Uterus (tissue), 4 donors: ENCODE measurements around the gene QKI. TPM values are rescaled to one million over a fixed set of nuclear protein-coding genes. Genes with fewer than 3 reads are reported as not detected.

Experiments used
- DNase-seq, 2 donors: peaks; one replicate each; pipeline ENCODE4 v3.0.0-alpha.2; 2019 to 2020
- H3K27ac ChIP-seq, 2 donors: fragments of 200-600 bp; sonication (generic); 1 replicate in 1 of 2; 2 replicates in 1 of 2; pipeline ENCODE4 v1.5.1; 2016 to 2018
- H3K27me3 ChIP-seq, 2 donors: fragments of 200-600 bp; sonication (generic); one replicate each; pipeline ENCODE4 v1.5.1; 2018 to 2019; ENCODE audit warnings: control low read depth in 1 of 2
- H3K36me3 ChIP-seq, 2 donors: fragments of 200-600 bp; sonication (generic); one replicate each; pipeline ENCODE4 v1.5.1; 2019; ENCODE audit warnings: control low read depth in 1 of 2
- H3K4me1 ChIP-seq, 2 donors: fragments of 200-600 bp; sonication (generic); one replicate each; pipeline ENCODE4 v1.5.1; 2018 to 2019; ENCODE audit warnings: control low read depth in 1 of 2
- H3K4me3 ChIP-seq, 2 donors: fragments of 200-600 bp; sonication (generic); 1 replicate in 1 of 2; 2 replicates in 1 of 2; pipeline ENCODE4 v1.5.1; 2018 to 2019; ENCODE audit warnings: mild to moderate bottlenecking in 1 of 2
- H3K9me3 ChIP-seq, 2 donors: fragments of 200-600 bp; sonication (generic); one replicate each; pipeline ENCODE4 v1.5.1; 2019; ENCODE audit warnings: control low read depth in 1 of 2
- CTCF ChIP-seq, 4 experiments: fragments of 200-600 bp in 2 of 4; fragments of 450-650 bp in 2 of 4; sonication (generic) in 2 of 4; IDR thresholded peaks; one replicate each; pipeline ENCODE4 v1.5.1; 2016 to 2019; ENCODE audit warnings: antibody characterized with exemption in 4 of 4, mild to moderate bottlenecking in 2 of 4, moderate library complexity in 1 of 4
- POLR2A ChIP-seq, 2 donors: fragments of 450-650 bp; IDR thresholded peaks; one replicate each; pipeline ENCODE4 v1.6.1; 2016; ENCODE audit warnings: antibody characterized with exemption in 2 of 2, mild to moderate bottlenecking in 1 of 2, moderate library complexity in 1 of 2
- intact Hi-C: fragments of 100-400 bp; cut with DNase I; formaldehyde crosslinking; loops from one replicate; pipeline ENCODE4 v1.15.1; 2023; ENCODE audit warnings: low total_unique reads
- total RNA-seq, 4 donors: library from RNA; depleted of rRNA in 3 of 4; stranded (reverse); fragments of >200 nt in 3 of 4; gene quantifications; one replicate each; pipeline versions ENCODE4 v1.1.0 to v1.2.4, GENCODE V29; 2014 to 2023
- donor health status: DM: yes; HTN: yes; CAD: no.

QKI gene
- total RNA-seq, 4 donors from 2014 or later, result 93.5 to 213 (median 164) TPM

- no peak for TF ChIP-seq CTCF (IDR thresholded peaks at IDR 0.05)
- TF ChIP-seq POLR2A (IDR thresholded peaks at IDR 0.05), result no peak
- Histone ChIP-seq H3K4me3 (no peak overlapping the region), H3K27me3 (no peaks in the 10 kb centered on the region), H3K9me3 (no peaks in the 10 kb centered on the region), H3K4me1 (no peaks in the 10 kb centered on the region), H3K36me3 (no peaks in the 10 kb centered on the region), H3K27ac (no peak overlapping the region)
- DNase-seq, result no peak
- intact Hi-C loops, result no loop called here
These were observed 165.4 kb downstream of the QKI start for GRCh38 chr6:163579880-163580295.

GRCh38 chr6:163580311-163581030, 166.0 kb downstream of the QKI start:
- H3K4me3 ChIP-seq, result no peak overlapping the region
- no peaks in the 10 kb centered on the region for H3K36me3 ChIP-seq
- no peak for TF ChIP-seq POLR2A (IDR thresholded peaks at IDR 0.05)
- no peak for TF ChIP-seq CTCF (IDR thresholded peaks at IDR 0.05)
- H3K27me3 ChIP-seq, result no peaks in the 10 kb centered on the region
- no peak overlapping the region for H3K27ac ChIP-seq
- intact Hi-C loops, result no loop called here
- DNase-seq, result no peak
- H3K4me1 ChIP-seq, result no peaks in the 10 kb centered on the region
- no peaks in the 10 kb centered on the region for H3K9me3 ChIP-seq

- no peaks in the 10 kb centered on the region for H3K9me3 ChIP-seq
- H3K4me3 ChIP-seq, result no peak overlapping the region
- no peak for TF ChIP-seq POLR2A (IDR thresholded peaks at IDR 0.05)
- TF ChIP-seq CTCF (IDR thresholded peaks at IDR 0.05), result no peak
- no peaks in the 10 kb centered on the region for H3K36me3 ChIP-seq
- H3K27me3 ChIP-seq, result no peaks in the 10 kb centered on the region
- H3K4me1 ChIP-seq, result no peaks in the 10 kb centered on the region
- DNase-seq, result no peak
- H3K27ac ChIP-seq, result no peak overlapping the region
- intact Hi-C loops, result no loop called here
These were observed 169.0 kb downstream of the QKI start for GRCh38 chr6:163583558-163583957.

GRCh38 chr6:163585932-163586437, 171.5 kb downstream of the QKI start:
- Histone ChIP-seq H3K27ac (no peak overlapping the region), H3K4me1 (no peaks in the 10 kb centered on the region), H3K9me3 (no peaks in the 10 kb centered on the region), H3K4me3 (no peak overlapping the region), H3K36me3 (no peaks in the 10 kb centered on the region), H3K27me3 (no peaks in the 10 kb centered on the region)
- TF ChIP-seq CTCF (IDR thresholded peaks at IDR 0.05) (no peak), POLR2A (IDR thresholded peaks at IDR 0.05) (no peak)
- intact Hi-C loops, result no loop called here
- peak in 1 of 2 donors; percentile 46 for DNase-seq

GRCh38 chr6:163586888-163587287, 172.4 kb downstream of the QKI start:
- H3K27ac ChIP-seq, result no peak overlapping the region
- no peaks in the 10 kb centered on the region for H3K36me3 ChIP-seq
- H3K4me1 ChIP-seq, result no peaks in the 10 kb centered on the region
- TF ChIP-seq POLR2A (IDR thresholded peaks at IDR 0.05), result no peak
- TF ChIP-seq CTCF (IDR thresholded peaks at IDR 0.05), result no peak
- no peak overlapping the region for H3K4me3 ChIP-seq
- no peaks in the 10 kb centered on the region for H3K27me3 ChIP-seq
- no peaks in the 10 kb centered on the region for H3K9me3 ChIP-seq
- no peak for DNase-seq
- intact Hi-C loops, result no loop called here
